Vagina (tissue), 2 donors: ENCODE measurements around the gene QKI.

Experiments
- CTCF ChIP-seq, 3 experiments: fragments of 450-650 bp in 2 of 3; fragments of 200-600 bp in 1 of 3; sonication (generic) in 1 of 3; IDR thresholded peaks; one replicate each; pipeline ENCODE4 v1.5.1; 2017 to 2019; ENCODE audit warnings: antibody characterized with exemption in 3 of 3, mild to moderate bottlenecking in 2 of 3, moderate library complexity in 2 of 3
- POLR2AphosphoS5 ChIP-seq, 2 donors: sonication (generic); formaldehyde crosslinking; IDR thresholded peaks; one replicate each; pipeline ENCODE4 v1.9.0; 2017; ENCODE audit warnings: antibody characterized with exemption in 2 of 2, mild to moderate bottlenecking in 2 of 2, low read depth in 1 of 2; ENCODE audit not compliant: insufficient read depth in 1 of 2

GRCh38 chr6:163369628-163370365 is 44.7 kb upstream of the QKI start:
- TF ChIP-seq CTCF (IDR thresholded peaks at IDR 0.05) = no peak
- no peak for TF ChIP-seq POLR2AphosphoS5 (IDR thresholded peaks at IDR 0.05; ENCODE audit: insufficient read depth in 1 of 2, low read depth in 1 of 2)
